ENCODE results near the gene TMEFF2. TPM values are rescaled to one million over a fixed set of nuclear protein-coding genes. Genes with fewer than 3 reads are reported as not detected.
"Not testable (repeated sequence)": the region's sequence is repeated elsewhere in the genome, so short reads cannot be mapped to it uniquely, and the experiment has no call there.

The TMEFF2 gene
- total RNA-seq, 4 donors from 2014 or later = 1.5 TPM; not detected in 3

DNA sequence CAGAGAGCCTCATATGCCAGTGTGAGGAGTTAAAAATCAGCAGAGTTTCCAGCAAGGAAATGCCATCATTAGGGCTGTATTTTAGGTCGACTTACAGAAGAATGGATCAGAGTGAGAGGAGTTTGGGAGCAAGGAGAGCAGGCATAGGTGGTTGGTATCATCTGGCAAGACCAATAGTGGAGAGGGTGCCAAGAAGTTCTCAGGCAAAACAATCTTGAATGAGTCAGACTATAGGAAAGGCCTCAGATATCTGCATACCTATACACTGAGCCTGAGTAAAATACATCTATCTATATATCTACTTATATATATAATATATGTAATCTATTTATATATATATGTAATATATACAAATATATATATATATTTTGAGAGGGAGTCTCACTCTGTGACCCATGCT, 57.3 kb downstream of the TMEFF2 start:
- no peaks in the 10 kb centered on the region for H3K4me1 ChIP-seq

DNA sequence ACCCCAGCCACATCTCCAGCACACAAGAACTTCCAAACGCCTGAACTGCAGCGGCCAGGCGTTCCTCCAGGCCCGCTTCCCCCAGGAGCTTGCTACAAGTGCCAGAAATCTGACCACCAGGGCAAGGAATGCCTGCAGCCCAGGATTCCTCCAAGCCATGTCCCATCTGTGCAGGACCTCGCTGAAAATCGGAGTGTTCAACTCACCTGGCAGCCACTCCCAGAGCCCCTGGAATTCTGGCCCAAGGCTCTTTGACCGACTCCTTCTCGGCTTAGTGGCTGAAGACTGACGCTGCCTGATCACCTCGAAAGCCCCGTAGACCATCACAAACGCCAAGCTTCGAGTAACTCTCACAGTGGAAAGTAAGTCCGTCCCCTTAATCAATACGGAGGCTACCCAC, 62.1 kb downstream of the TMEFF2 start:
- intact Hi-C loops (cut with DNase I; ENCODE audit: low total_unique reads); H3K4me3 ChIP-seq: not testable (repeated sequence)

More for the DNA sequence above, 57.3 kb downstream of the TMEFF2 start:
- Histone ChIP-seq H3K36me3 (no peaks in the 10 kb centered on the region), H3K4me3 (no peak overlapping the region), H3K9me3 (no peaks in the 10 kb centered on the region), H3K27me3 (no peaks in the 10 kb centered on the region), H3K27ac (no peak overlapping the region)
- TF ChIP-seq POLR2A (IDR thresholded peaks at IDR 0.05) = no peak
- no peak for TF ChIP-seq CTCF (IDR thresholded peaks at IDR 0.05)
- intact Hi-C loops (cut with DNase I; ENCODE audit: low total_unique reads) = no loop called here
- DNase-seq = no peak

GRCh38 chr2:192130312-192130711, 64.4 kb downstream of the TMEFF2 start:
- H3K9me3 ChIP-seq; H3K4me3 ChIP-seq; H3K27me3 ChIP-seq; H3K36me3 ChIP-seq; H3K27ac ChIP-seq; H3K4me1 ChIP-seq; intact Hi-C loops (cut with DNase I; ENCODE audit: low total_unique reads); DNase-seq: not testable (repeated sequence)

More for the DNA sequence above, 62.1 kb downstream of the TMEFF2 start:
- H3K27ac ChIP-seq, DNase-seq, H3K4me1 ChIP-seq, H3K9me3 ChIP-seq, H3K36me3 ChIP-seq, H3K27me3 ChIP-seq: not testable (repeated sequence)

GRCh38 chr2:192128655-192129054, 66.1 kb downstream of the TMEFF2 start:
- no peaks in the 10 kb centered on the region for H3K4me1 ChIP-seq
- H3K36me3 ChIP-seq = no peaks in the 10 kb centered on the region
- H3K9me3 ChIP-seq = no peaks in the 10 kb centered on the region
- no peak for DNase-seq
- H3K4me3 ChIP-seq = no peak overlapping the region
- H3K27ac ChIP-seq = no peak overlapping the region
- H3K27me3 ChIP-seq = no peaks in the 10 kb centered on the region
- intact Hi-C loops (cut with DNase I; ENCODE audit: low total_unique reads) = no loop called here
- no peak for TF ChIP-seq CTCF (IDR thresholded peaks at IDR 0.05)
- TF ChIP-seq POLR2A (IDR thresholded peaks at IDR 0.05) = no peak

DNA sequence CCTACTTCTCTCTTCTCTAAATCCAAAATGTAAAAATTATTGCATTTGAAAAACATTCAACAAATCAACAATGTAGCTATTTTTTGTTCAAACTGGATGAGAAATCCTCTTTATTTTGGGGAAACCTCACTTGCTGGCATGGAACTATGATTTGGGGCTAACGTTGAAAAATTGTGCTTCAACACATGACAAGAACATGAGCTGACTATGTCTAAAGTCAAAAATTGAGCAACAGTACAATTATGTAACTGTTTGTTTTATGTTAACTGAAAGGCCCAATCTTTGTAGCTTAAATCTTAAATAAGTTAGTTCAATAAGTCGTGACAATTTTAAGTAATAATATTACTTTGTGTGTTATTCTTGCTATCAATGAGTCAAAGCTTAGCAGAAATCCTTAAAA, 67.3 kb downstream of the TMEFF2 start:
- intact Hi-C loops (cut with DNase I; ENCODE audit: low total_unique reads) = no loop called here
- DNase-seq = no peak
- H3K27ac ChIP-seq = no peak overlapping the region
- no peaks in the 10 kb centered on the region for H3K9me3 ChIP-seq
- H3K4me3 ChIP-seq = no peak overlapping the region
- H3K4me1 ChIP-seq = no peaks in the 10 kb centered on the region
- no peaks in the 10 kb centered on the region for H3K27me3 ChIP-seq
- H3K36me3 ChIP-seq = no peaks in the 10 kb centered on the region
- TF ChIP-seq POLR2A (IDR thresholded peaks at IDR 0.05) = no peak

DNA sequence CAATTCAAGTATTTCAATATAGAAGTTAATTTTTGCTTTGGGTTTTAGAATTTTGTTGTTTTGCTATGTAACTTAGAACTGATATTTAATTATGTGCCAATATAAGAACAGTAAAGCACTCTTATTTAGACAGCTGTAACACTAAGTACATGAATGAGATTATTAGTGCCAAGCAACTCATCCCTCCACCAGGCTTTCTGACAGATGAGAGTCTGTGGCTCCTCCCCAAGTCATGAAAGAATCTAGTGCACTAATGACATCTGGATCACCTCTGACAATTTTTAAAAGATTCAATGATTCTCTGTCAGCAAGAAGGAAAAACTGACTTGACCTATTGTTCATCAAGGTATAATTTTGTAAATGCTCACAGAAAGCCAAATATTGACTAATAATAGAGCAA, 67.8 kb downstream of the TMEFF2 start:
- Histone ChIP-seq H3K27me3 (no peaks in the 10 kb centered on the region), H3K4me3 (no peak overlapping the region), H3K4me1 (no peaks in the 10 kb centered on the region), H3K36me3 (no peaks in the 10 kb centered on the region), H3K27ac (no peak overlapping the region), H3K9me3 (no peaks in the 10 kb centered on the region)
- TF ChIP-seq POLR2A (IDR thresholded peaks at IDR 0.05) (no peak), CTCF (IDR thresholded peaks at IDR 0.05) (no peak)
- no peak for DNase-seq
- intact Hi-C loops (cut with DNase I; ENCODE audit: low total_unique reads) = no loop called here

- Histone ChIP-seq H3K27me3 (no peaks in the 10 kb centered on the region), H3K9me3 (no peaks in the 10 kb centered on the region), H3K4me3 (no peak overlapping the region), H3K4me1 (no peaks in the 10 kb centered on the region), H3K36me3 (no peaks in the 10 kb centered on the region), H3K27ac (no peak overlapping the region)
- no peak for DNase-seq
- intact Hi-C loops (cut with DNase I; ENCODE audit: low total_unique reads) = no loop called here
- TF ChIP-seq CTCF (IDR thresholded peaks at IDR 0.05) = no peak
- no peak for TF ChIP-seq POLR2A (IDR thresholded peaks at IDR 0.05)
These were observed 68.3 kb downstream of the TMEFF2 start for GRCh38 chr2:192126426-192126825.
